Measurements from ENCODE around the gene LMBRD1.
"Not testable (repeated sequence)": the region's sequence is repeated elsewhere in the genome, so short reads cannot be mapped to it uniquely, and the experiment has no call there.

LMBRD1 gene

DNA sequence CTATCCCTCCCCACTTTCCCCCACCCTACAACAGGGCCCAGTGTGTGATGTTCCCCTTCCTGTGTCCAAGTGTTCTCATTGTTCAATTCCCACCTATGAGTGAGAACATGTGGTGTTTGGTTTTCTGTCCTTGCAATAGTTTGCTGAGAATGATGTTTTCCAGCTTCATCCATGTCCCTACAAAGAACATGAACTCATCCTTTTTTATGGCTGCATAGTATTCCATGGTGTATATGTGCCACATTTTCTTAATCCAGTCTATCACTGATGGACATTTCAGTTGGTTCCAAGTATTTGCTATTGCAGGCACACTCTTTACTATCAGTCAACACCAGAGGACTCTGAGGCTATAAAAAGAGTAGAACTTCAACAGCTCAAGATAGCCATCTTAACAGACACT lies 2.0 kb upstream of the LMBRD1 start:
- not testable (repeated sequence) for DNase-seq (ENCODE audit: low spot score)

DNA sequence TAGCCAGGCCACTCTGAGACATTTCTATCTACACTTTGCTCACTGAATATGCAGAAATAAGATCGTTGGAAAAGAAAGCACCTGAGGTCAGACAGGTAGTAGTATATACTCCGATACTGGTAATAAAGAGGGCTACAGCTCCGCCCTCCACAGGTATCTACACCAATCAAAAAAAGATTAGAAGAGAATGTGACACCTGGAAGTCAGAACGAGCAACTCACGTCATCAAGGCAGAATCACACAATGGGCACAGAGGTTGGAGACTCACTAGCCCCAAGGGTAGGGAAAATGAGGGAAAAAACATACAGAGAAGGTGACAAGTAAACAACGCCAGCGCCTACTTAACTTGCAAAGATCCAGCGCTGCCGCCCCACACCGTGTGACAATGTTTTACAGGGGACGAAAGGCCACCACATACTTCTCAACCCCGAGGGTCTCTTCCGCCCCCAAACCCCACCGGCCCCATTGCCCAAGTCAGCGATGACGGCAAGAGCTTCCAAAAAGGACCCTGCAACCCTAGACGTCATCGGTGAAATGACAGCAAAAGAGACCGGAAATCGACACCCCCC lies 653 bp downstream of the LMBRD1 start:
- no peak for DNase-seq (ENCODE audit: low spot score)

DNA sequence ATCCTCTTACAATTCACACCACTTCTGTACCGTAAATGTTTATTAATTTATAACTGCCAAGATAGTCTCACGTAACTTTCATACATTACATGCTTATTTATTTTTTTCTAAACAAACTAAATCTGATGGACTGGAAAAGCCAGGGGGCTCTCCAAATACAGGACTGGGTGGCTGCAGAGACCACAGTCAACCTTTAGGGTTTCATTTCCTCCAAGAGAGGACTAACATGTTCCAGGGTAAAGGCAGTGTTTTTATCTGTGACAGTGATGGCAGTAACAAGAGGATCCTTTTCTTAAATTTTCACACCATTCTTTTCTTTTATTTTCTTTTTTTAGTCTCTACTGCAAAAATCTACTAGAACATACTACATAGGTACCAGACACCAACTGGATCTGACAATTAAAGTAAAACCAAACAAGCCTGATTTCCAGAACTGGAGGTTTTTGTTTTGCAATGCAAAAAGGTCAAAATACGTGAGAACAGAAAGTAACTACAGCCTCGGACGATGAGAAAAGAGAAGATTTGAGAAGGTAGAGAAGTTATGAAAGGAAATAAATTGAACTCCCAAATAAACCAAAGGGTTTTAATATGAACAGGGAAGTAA lies 1.2 kb downstream of the LMBRD1 start:
- no peak for DNase-seq (ENCODE audit: low spot score)

DNA sequence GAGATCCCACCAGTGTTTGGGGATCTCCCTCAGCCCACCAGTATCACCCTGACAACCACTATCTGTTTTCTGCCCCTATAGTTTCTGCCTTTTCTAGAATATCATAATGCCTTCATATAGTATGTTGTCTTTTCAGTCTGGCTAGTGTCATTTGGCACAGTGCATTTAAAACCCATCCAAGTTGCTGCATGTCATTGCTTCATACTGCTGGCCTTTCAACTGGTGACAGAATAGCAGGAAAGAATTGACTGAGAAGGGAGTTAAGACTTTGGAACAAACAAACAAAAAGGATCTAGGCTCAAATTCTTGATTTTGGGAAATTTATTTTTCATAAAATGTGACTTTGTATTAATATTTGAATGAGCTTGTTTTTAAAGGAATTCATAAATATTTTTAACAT lies 4.5 kb downstream of the LMBRD1 start:
- no peak for DNase-seq (ENCODE audit: low spot score)

DNA sequence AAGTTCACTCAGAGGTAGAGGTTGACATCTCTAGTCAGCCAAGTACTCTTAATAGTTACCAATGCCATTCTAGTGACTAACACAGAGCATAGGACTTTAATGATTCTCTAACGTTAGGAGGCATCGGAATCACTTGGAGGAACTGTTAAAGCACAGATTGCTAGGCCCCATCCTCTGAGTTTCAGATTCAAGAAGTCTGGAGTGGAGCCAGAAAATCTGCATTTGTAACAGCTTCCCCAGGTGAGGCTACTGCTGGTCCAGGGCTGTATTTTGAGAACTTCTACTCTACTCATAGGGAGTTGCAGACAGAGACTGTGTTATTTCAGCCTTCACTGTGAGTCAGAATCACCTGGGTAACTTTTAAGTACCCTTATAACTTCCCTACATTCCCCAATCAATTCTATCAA lies 5.7 kb downstream of the LMBRD1 start:
- no peak for DNase-seq (ENCODE audit: low spot score)

DNA sequence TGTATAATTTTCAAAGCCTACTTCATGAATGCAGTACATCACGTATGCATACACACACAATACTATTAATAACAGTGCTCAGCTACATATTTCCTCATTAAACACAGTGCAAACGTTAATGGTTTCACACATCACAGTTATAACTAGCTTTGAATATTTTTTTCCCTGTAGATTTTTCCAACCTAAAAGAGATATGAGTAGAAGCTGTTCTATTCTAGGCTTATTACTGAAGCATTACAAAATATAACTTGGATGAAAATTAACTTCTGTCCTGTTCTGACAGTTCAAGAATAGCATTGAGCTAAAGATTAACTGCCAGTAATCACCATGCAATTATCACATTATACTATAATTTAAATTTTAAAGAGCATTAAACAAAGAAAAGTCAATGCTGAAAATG lies 6.2 kb downstream of the LMBRD1 start:
- DNase-seq (ENCODE audit: low spot score): no peak

DNA sequence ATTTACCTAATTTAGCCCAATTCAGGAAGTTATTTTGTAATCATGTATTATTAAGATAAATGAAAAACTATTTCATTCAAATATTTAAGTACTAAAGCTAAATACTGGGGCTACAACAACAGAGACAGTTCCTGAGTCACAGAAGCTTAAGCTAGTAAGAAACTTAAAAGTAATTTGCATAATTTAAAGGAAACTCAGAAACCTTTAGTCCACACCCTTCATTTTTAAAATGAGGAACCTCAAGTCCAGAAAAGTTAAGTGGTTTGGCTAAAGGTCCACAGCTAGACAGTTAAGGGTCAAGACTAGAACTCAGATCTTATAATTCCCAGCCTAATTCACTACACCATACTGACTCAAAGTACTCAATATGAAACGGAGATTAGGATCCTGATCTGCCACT lies 7.2 kb downstream of the LMBRD1 start:
- no peak for DNase-seq (ENCODE audit: low spot score)

DNA sequence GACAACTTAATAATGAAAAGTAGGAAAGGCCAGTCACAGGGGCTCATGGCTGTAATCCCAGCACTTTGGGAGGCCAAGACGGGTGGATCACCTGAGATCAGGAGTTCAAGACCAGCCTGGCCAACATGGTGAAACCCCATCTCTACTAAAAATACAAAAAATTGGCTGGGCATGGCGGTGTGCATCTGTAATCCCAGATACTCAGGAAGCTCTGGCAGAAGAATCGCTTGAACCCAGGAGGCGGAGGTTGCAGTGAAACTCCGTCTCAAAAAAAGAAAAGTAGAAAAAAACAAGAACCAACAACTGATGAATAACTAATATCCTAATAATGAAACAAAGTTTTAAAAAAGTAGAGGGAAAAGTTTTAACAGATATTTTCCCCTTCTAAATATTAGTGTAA lies 9.4 kb downstream of the LMBRD1 start:
- not testable (repeated sequence) for DNase-seq (ENCODE audit: low spot score)

DNA sequence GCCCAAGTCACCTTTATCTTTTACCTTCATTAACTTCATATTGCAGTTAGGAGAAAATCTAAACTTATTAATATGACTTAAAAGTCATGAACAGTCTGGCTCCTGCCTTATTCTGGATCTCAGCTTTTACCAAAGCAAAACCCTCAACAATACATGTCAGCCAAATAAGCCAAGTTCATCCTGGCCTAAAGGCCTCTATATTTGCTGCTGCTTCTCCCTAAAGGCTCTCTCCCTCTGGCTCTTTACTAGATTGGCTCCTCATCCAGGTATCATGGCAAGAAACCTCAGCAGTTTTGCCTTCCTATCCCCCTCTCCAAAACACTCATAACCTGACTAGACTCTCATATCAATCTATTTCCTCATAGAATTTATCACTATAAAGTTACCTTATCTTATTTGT lies 11.1 kb downstream of the LMBRD1 start:
- no peak for DNase-seq (ENCODE audit: low spot score)

DNA sequence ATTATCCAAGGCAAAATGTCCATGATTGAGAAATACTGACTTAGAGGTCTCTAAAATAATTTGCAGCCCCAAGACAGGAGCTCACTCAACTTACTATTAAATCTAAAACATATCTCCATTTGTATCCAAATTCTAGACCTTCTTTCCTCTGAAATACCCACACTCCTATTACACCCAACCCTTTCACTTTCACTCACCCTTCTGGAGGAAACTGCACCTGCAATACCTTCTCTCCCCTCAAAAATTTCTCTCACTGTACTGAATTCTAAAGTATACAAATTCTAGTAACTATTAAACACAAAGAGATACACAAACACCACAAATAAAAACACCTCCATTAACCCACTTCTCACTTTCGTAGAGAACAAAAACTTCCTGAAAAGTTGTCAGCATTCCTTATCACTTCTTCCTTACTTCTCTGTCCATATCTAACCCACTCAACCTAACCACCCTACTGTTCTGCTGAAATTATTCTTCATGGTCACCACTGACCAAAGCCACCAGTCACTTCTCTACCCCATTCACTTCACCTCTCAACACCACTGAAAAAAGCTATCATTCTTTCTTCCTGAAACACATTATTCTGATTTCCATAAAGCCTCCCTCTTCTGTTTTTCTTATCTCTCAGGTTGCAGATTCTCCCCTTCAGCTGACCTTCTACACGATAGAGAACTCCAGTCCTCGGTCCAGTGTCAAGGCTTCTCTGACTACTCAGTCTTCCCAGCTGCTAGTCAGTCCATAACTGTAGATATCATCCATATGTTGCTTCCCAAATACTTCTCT lies 12.0 kb downstream of the LMBRD1 start:
- no peak for DNase-seq (ENCODE audit: low spot score)

DNA sequence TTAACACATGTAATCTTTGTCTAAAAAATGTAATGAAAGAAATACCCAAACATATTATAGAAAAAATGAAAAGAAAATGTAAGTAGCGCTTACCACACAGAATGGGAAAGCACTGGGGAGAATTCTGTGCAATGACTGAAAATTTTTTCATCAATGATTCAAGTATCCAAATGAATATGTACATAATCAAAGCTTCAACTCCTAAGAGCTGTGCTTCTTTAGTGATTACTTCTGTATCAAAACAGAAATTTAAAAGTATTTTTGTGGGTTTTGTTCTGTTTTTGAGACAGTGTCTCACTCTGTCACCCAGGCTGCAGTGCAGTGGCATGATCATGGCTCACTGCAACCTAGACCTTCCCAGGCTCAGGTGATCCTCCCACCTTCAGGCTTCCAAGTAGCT lies 13.7 kb downstream of the LMBRD1 start:
- no peak for DNase-seq (ENCODE audit: low spot score)

DNA sequence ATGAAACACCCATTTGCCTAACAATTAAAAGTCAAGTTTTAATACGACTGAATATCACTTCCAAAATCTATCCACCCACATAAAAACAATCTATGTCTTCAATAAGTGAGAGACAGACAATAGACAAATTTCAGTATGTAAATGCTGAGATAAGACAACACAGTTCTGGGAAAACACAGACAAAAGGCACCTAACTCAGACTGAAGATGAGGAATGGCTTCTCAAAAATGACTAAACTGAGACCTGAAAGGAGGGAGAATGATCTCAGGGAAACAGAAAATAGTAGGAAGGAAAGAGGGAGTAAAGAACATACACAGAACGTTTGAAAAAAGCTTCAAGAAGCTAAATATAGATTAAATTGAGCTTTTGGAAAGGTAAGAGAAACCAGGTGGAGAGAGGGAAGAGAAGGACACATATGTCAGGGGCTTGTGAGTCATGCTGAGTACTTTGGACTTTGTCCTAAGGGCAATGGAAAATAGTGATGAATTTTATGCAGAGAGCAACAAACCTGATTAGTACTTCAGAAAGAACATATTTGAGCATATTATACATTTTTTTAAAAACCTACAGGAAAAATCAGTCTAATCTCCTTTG lies 16.1 kb downstream of the LMBRD1 start:
- DNase-seq (ENCODE audit: low spot score): no peak

DNA sequence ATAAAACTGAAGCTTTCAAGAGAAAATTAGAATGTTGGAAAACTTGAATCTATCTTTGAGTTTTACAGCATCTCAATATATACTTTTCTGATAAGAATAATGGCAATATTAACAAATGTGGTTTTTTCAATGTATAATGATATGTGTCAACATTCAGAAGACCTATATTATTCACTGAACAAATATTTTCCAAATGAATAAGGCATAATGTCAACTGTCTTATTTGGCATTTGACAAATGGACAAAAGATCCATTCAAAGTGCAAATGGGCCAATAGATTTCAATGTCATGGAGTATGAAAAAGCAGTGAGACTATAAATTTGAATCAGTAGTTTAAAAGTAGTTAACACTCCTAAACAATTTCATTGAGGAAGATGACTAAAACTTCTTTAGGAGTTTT lies 20.9 kb downstream of the LMBRD1 start:
- no peak for DNase-seq (ENCODE audit: low spot score)

DNA sequence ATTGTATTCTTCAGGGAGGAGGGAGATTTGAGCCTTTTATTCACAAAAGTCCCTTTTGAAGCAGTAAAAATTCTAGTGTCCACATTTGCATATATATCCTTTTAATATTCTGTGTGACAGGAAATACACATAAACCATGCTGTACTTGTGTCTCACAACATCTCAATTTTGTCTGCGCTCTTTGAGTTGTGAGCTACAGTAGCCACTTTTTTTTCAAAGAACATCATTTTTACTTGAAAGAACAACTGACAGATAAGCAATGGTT lies 21.3 kb downstream of the LMBRD1 start:
- no peak for DNase-seq (ENCODE audit: low spot score)

DNA sequence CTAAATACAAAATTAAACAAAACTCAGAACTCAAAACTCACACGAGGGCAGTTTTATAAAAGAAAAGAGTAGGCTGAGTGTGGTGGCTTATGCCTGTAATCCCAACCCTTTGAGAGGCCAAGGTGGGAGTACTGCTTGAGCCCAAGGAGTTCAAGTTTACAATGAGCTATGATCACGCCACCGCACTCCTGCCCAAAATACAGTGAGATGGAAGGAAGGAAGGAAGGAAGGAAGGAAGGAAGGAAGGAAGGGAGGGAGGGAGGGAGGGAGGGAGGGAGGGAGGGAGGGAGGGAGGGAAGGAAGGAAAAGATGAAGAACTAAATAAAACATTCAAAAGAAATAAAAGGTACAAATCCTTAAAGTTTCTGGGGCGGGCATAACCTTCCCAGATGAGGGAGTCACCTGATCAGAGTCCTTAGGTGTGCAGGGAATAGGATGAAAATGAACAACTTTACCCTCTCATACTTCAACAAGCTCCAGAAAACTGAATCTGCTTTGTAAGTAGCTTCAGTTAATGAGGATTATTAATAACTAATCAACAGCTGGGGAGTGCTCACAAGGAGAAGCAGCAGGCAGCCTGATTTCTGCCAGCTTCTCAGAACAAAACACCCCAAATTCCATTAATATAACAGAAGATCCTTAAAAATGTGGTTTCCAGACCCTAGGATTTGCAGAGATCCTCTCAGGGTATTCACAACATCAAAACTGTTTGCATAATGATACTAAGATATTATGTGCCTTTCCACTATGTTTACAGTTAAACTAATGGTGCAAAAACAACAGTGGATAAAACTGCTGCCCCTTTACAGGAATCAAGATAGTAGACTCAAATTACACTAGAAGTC lies 21.8 kb downstream of the LMBRD1 start:
- no peak for DNase-seq (ENCODE audit: low spot score)

DNA sequence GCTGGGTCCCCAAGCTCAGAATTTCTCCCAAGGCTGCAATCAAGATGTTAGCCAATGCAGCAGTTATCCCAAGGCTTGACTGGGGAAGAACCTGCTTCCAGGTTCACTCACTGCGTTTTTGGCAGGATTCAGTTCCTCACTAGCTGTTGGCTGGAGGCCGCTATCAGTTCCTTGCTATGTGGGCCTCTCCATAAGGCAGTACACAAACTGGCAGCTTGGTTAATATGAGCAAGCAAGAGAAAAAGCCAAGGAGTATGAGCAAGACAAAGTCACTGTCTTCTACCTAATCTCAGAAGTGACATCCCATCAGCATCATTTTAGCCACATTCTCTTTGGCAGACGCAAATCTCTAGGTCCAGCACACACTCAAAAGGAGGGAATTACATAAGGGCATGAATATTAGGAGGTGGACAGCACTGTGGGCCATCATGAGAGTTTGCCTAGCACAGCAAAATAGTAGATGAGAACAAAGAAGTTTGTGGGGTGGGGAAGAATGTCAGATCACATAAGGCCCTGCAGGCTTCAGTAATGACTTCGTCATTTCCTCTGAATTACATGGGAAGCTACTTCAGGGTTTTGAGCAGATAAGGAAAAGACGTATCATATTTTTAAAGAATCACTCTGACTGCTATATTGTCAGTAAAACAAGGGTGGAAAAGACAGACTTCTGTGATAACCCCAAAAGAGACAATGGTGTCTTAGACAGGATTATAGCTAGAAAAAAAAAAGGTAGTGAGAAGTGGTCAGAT lies 25.5 kb downstream of the LMBRD1 start:
- no peak for DNase-seq (ENCODE audit: low spot score)

DNA sequence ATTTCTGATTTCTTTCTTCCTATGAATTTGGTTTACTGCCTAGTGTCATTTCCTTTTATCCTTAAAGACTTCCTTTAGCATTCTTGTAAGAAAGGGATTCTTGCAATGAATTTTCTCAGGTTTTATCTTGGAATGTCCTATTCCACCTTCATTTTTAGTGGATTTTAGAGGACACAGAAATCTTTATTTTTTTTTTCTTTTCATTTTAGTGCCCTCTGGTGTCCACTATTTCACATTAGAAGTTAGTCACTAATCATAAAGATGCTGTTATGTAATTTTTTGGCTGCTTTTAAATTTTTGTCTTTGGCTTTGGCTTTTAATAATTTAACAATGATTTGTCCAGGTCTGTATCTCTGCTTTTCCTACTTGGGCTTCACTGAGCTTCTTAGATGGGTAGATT lies 28.1 kb downstream of the LMBRD1 start:
- no peak for DNase-seq (ENCODE audit: low spot score)

DNA sequence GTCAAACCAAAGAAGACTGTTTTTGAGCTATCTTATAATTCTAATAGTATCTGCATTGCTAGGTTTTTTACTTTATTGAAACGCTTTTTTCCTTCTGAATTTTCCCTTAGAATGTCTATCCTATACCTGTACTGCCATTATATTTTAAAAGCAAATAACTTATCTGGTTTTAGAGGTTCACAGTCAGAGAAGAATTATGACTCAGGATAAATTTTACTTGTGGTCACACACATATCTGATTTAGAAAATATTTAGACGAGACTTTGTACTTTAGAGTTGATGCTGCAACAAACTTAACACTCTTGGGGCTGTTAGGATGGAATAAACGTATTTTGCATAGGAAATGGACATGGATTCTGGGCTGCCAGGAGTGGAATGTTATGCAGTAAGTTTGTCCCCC lies 33.0 kb downstream of the LMBRD1 start:
- DNase-seq (ENCODE audit: low spot score): no peak

DNA sequence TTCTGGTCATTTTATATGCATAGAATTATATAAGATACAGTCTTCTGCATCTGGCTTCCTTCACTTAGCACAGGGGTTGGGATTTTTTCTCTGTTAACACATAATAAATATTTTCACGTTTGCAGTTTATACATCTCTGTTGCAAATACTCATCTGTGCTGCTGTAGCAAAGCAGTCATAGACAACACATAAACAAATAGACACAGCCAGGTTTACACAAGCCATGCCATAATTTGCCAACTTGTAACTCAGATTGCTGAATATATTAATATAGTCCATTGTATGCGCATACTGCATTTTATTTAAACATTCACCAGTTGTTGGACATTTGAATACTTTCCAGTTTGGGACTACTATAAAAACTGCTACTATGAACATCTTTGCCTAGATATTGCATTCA lies 35.0 kb downstream of the LMBRD1 start:
- DNase-seq (ENCODE audit: low spot score): no peak

DNA sequence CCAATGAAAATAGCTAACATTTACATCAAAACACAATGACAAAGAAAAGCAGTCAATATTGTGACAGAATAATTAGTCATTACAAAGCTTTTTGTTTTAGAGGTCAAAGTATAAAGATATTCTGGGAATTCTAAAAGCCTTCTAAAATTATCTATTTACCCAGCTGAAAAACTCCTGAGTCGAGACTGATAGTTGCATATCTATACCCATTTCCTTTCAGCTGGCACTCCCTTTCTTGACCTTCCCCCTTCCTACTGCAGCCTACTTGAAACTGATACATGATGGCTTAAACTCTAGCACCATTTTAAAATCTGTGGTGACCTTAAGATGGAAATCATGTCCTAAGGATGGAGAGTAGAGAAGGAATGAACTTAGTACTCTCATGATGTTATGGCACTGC lies 38.6 kb downstream of the LMBRD1 start:
- no peak for DNase-seq (ENCODE audit: low spot score)

DNA sequence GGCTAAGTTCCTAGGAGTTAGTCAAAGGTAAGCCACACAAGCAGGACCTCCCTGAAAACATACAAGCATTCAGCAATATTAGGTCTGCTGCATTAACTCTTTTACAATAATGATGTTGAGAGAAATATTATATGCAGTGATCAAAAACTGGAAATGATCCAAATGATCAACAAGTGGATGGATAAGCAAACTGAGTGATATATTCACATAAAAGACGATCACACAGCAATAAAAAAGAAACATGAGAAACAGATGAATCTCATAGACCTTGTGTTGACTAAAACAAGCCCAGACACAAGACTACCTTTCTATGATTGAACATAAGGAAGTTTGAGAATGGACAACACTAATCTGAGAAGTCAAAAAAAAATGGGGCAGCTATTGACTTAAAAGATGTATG lies 39.9 kb downstream of the LMBRD1 start:
- no peak for DNase-seq (ENCODE audit: low spot score)

DNA sequence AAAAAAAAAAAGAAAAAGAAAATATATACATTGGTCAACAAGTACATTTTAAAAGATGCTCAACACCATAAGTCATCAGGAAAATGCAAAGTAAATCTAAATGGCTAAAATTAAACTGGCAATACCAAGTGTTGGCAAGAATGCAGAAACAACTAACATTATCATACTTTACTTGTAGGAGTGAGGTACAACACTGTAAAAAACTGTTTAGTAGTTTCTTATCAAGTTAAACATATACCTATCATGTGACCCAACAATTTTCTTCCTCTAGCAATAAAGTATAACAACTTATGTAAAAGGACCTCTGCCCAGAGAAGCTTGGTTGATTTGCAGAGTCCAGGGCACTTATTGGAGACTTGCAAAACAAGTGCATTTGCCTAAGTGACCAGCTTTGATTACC lies 40.4 kb downstream of the LMBRD1 start:
- no peak for DNase-seq (ENCODE audit: low spot score)

Measured in SK-N-DZ (cell line).